Panc1 (cell line): Measurements from ENCODE around the gene MAGI1. TPM values are rescaled to one million over a fixed set of nuclear protein-coding genes. Genes with fewer than 3 reads are reported as not detected.

Experiments
- ATAC-seq: fragments of 200-7000 bp; cut with Tn5 transposase; 2 replicates; pipeline ENCODE4 v1.9.1; 2020; ENCODE audit warnings: mild to moderate bottlenecking, moderate library complexity
- BruUV-seq: library from RNA; stranded (reverse); fragments of 400-500 nt; replicated peaks from 2 replicates; lab custom pipeline; 2021; lab: Mats Ljungman, UMichigan
- CTCF ChIA-PET: fragments of 300-600 bp; sonication (Branson Sonifier 250); formaldehyde crosslinking; loops from one replicate; lab custom pipeline; 2022; ENCODE audit warnings: antibody characterized with exemption; lab: Charles Lee
- POLR2A ChIA-PET: fragments of 300-600 bp; sonication (Branson Sonifier 250); formaldehyde crosslinking; loops from one replicate; lab custom pipeline; 2022; ENCODE audit warnings: antibody characterized with exemption; lab: Charles Lee
- DNase-seq: peaks from one replicate; pipeline ENCODE4 v3.0.0-alpha.2; 2010; ENCODE audit warnings: low read depth, low spot score
- H3K27ac ChIP-seq: 2 replicates; pipeline ENCODE4 v1.5.1; 2011; ENCODE audit warnings: mild to moderate bottlenecking, low read length, inconsistent platforms
- H3K27me3 ChIP-seq: fragments of 200-500 bp; sonication (Bioruptor generic); 2 replicates; pipeline ENCODE4 v1.6.0; 2014; ENCODE audit warnings: low read length, inconsistent platforms; ENCODE audit not compliant: control insufficient read depth, insufficient read depth
- H3K36me3 ChIP-seq: fragments of 200-500 bp; sonication (Bioruptor generic); 2 replicates; pipeline ENCODE4 v1.5.1; 2014; ENCODE audit warnings: inconsistent platforms, mild to moderate bottlenecking, low read length, moderate library complexity; ENCODE audit not compliant: control insufficient read depth, insufficient read depth
- H3K4me1 ChIP-seq: 2 replicates; pipeline ENCODE4 v1.5.1; 2011; ENCODE audit warnings: inconsistent platforms, mild to moderate bottlenecking, low read length, moderate library complexity; ENCODE audit not compliant: control insufficient read depth, insufficient read depth
- H3K4me3 ChIP-seq, 2 experiments: 2 replicates each; pipeline ENCODE4 v1.5.1; 2011 to 2012; ENCODE audit warnings: low read depth in 2 of 2, low read length in 2 of 2, mild to moderate bottlenecking in 2 of 2, inconsistent platforms in 1 of 2, moderate library complexity in 1 of 2
- H3K9me3 ChIP-seq: fragments of 200-500 bp; sonication (Bioruptor generic); 2 replicates; pipeline ENCODE4 v1.5.1; 2014; ENCODE audit warnings: low read depth, mild to moderate bottlenecking, inconsistent platforms, low read length, moderate library complexity; ENCODE audit not compliant: control insufficient read depth, insufficient read depth
- POLR2AphosphoS5 ChIP-seq: IDR thresholded peaks from 2 replicates; pipeline ENCODE4 v1.6.1; 2012; ENCODE audit warnings: mild to moderate bottlenecking, low read depth, low read length, moderate library complexity
- SIN3A ChIP-seq: IDR thresholded peaks from 2 replicates; pipeline ENCODE4 v1.6.1; 2012; ENCODE audit warnings: low read depth, mild to moderate bottlenecking, low read length, moderate library complexity, borderline replicate concordance; ENCODE audit not compliant: insufficient read depth
- TCF7L2 ChIP-seq: IDR thresholded peaks from 2 replicates; pipeline ENCODE4 v1.6.1; 2011; ENCODE audit warnings: mild to moderate bottlenecking, low read depth, low read length, inconsistent platforms
- in situ Hi-C: cut with HindIII; loops from 2 replicates; pipeline ENCODE4 v1.10.0; 2016; ENCODE audit warnings: low sequenced_read_pairs, low pct_unique_long_range_greater_than_20kb
- intact Hi-C: fragments of 100-400 bp; cut with micrococcal nuclease; formaldehyde crosslinking; loops from one replicate; pipeline ENCODE4 v1.10.0; 2022; ENCODE audit not compliant: unreplicated experiment
- total RNA-seq: library from RNA; stranded (reverse); gene quantifications from one replicate; pipeline ENCODE4 v1.2.1, GENCODE V29; 2021; ENCODE audit not compliant: unreplicated experiment
- TF ChIP-seq, protein P1 (sequence below): fragments of 450-650 bp; IDR thresholded peaks from 2 replicates; pipeline ENCODE4 v1.5.1; 2017; ENCODE audit warnings: mild to moderate bottlenecking
- TF ChIP-seq, protein P2 (sequence below), 2 experiments: IDR thresholded peaks; 2 replicates each; pipeline ENCODE4 v1.6.1; 2011 to 2012; ENCODE audit warnings: low read depth in 2 of 2, control low read depth in 1 of 2, low read length in 1 of 2, mild to moderate bottlenecking in 1 of 2, moderate library complexity in 1 of 2; ENCODE audit not compliant: insufficient read depth in 1 of 2

The MAGI1 gene
- total RNA-seq, 1 experiment from 2014 or later, result 9.5 TPM

DNA sequence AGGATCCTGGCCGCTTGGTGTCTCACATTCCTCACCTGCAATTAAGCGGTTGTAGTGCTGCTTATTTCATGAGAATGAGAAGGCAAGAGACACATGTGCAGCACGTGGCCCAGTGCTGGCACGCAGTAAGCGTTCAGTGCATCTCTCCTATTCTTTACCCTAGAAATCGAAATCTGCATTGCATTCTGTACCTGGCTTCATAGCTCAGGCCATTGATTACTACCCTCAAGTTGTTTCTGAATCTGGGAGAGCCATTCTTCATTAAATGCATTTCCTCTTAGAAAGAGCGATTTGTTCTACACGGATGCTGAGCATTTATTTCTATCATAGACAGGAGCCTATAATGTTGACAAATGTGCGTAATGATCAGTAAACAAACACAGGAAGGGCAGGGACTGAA, 168.9 kb downstream of the MAGI1 start:
- no peaks in the 10 kb centered on the region for H3K4me1 ChIP-seq
- intact Hi-C loops (no loop called here), in situ Hi-C loops (no loop called here)
- ChIA-PET POLR2A (no interaction called here), CTCF (no interaction called here)
- DNase-seq, result no peak
- BruUV-seq, result no TSS peak
- no peaks in the 10 kb centered on the region for H3K27me3 ChIP-seq
- H3K9me3 ChIP-seq, result no peaks in the 10 kb centered on the region
- H3K4me3 ChIP-seq, result no peak overlapping the region
- no peak for TF ChIP-seq POLR2AphosphoS5
- TF ChIP-seq, protein P1, sequence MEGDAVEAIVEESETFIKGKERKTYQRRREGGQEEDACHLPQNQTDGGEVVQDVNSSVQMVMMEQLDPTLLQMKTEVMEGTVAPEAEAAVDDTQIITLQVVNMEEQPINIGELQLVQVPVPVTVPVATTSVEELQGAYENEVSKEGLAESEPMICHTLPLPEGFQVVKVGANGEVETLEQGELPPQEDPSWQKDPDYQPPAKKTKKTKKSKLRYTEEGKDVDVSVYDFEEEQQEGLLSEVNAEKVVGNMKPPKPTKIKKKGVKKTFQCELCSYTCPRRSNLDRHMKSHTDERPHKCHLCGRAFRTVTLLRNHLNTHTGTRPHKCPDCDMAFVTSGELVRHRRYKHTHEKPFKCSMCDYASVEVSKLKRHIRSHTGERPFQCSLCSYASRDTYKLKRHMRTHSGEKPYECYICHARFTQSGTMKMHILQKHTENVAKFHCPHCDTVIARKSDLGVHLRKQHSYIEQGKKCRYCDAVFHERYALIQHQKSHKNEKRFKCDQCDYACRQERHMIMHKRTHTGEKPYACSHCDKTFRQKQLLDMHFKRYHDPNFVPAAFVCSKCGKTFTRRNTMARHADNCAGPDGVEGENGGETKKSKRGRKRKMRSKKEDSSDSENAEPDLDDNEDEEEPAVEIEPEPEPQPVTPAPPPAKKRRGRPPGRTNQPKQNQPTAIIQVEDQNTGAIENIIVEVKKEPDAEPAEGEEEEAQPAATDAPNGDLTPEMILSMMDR, result no peak
- ATAC-seq, result no peak
- no peak overlapping the region for H3K27ac ChIP-seq
- no peaks in the 10 kb centered on the region for H3K36me3 ChIP-seq

DNA sequence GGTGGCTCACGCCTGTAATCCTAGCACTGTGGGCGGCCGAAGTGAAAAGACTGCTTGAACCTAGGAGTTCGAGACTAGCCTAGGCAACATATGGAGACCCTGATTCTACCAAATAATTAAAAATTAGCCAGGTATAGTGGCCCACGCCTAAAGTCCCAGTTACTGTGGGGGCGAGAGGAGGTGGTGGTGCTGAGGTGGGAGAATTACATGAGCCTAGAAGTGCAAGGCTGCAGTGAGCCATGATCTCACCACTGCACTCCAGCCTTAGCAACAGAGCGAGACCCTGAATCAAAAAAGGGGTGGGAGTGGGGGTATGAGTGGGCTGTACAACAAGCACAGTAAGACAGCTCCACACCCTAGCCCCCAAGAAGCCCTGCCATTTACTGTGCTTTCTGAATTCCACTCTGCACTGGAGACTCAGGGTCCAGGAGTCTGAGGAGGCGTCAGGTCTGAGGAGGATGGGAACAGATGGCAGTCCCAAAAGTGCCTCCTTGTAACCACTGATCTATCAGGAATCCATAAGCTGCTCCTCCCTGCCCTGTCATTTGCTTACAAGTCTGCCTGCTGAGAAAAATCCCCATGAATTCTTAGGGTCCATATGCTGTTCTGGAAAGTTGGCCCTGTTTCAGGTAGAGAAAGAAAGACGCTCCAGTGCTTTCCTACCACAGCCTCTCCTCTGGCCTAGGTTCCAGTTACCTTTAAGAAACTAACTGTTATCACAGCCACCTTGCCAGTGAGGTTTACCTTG, 171.1 kb downstream of the MAGI1 start:
- Histone ChIP-seq H3K36me3 (no peaks in the 10 kb centered on the region; the same call in 1 of the 2 replicates), H3K27me3 (no peaks in the 10 kb centered on the region), H3K4me3 (no peak overlapping the region), H3K4me1 (no peaks in the 10 kb centered on the region), H3K9me3 (no peaks in the 10 kb centered on the region), H3K27ac (no peak overlapping the region)
- BruUV-seq, result no TSS peak
- intact Hi-C loops, result no loop called here
- ATAC-seq (no peak), DNase-seq (no peak)
- ChIA-PET CTCF (no interaction called here), POLR2A (no interaction called here)
- TF ChIP-seq, protein P2, sequence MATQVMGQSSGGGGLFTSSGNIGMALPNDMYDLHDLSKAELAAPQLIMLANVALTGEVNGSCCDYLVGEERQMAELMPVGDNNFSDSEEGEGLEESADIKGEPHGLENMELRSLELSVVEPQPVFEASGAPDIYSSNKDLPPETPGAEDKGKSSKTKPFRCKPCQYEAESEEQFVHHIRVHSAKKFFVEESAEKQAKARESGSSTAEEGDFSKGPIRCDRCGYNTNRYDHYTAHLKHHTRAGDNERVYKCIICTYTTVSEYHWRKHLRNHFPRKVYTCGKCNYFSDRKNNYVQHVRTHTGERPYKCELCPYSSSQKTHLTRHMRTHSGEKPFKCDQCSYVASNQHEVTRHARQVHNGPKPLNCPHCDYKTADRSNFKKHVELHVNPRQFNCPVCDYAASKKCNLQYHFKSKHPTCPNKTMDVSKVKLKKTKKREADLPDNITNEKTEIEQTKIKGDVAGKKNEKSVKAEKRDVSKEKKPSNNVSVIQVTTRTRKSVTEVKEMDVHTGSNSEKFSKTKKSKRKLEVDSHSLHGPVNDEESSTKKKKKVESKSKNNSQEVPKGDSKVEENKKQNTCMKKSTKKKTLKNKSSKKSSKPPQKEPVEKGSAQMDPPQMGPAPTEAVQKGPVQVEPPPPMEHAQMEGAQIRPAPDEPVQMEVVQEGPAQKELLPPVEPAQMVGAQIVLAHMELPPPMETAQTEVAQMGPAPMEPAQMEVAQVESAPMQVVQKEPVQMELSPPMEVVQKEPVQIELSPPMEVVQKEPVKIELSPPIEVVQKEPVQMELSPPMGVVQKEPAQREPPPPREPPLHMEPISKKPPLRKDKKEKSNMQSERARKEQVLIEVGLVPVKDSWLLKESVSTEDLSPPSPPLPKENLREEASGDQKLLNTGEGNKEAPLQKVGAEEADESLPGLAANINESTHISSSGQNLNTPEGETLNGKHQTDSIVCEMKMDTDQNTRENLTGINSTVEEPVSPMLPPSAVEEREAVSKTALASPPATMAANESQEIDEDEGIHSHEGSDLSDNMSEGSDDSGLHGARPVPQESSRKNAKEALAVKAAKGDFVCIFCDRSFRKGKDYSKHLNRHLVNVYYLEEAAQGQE (IDR thresholded peaks at IDR 0.05; ENCODE audit: insufficient read depth in 1 of 2, low read depth in 2 of 2, low read length in 1 of 2), result no peak
- no peak for TF ChIP-seq SIN3A
- TF ChIP-seq, protein P1, result no peak
- TF ChIP-seq TCF7L2, result no peak
- TF ChIP-seq POLR2AphosphoS5, result no peak
- in situ Hi-C loops, result no loop called here
